Measurements from ENCODE around the gene CACNA2D2. TPM values are rescaled to one million over a fixed set of nuclear protein-coding genes. Genes with fewer than 3 reads are reported as not detected.

The CACNA2D2 gene
- total RNA-seq, 1 donor from 2014 or later, result 0.21 TPM

DNA sequence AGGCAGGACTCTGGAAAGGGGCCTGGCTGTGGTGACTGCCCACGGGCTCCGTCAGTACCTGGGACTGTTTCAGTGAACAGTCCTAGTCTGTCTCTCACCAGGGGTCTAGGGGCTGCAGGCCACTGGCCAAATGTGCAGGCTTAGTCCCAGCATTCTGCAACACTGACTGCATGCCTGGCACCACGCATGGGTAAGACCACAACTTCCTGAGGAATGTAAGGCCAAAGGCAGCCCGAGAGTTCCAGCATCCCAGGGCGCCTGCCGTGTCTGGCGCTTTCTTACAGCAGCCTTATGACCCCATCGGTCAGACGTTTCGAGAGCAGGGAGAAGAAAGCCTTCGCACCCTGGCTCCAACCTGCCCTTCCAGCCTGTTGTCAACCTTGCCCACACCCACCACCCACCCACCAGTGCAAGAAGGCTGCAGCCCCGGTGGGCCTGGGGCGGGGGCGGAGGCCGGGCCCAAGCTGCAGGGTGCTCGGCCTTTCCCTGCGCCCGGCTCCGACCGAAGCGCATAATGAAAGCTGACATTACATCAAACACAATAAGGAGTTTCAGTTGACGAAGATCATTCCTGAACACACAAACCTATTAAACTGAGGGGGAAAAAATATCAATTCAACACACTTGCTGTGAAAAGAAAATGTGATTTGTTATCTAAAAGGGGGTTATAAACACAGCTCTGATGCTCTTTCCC is 114.6 kb downstream of the CACNA2D2 start:
- Histone ChIP-seq H3K4me3 (ENCODE audit: low read depth, low read length) (no peak overlapping the region), H3K36me3 (ENCODE audit: control insufficient read depth, insufficient read depth, low read length) (no peaks in the 10 kb centered on the region), H3K27me3 (ENCODE audit: control insufficient read depth, insufficient read depth, low read length) (peaks cover 41% of the 10 kb centered on the region)
- TF ChIP-seq, protein P1, sequence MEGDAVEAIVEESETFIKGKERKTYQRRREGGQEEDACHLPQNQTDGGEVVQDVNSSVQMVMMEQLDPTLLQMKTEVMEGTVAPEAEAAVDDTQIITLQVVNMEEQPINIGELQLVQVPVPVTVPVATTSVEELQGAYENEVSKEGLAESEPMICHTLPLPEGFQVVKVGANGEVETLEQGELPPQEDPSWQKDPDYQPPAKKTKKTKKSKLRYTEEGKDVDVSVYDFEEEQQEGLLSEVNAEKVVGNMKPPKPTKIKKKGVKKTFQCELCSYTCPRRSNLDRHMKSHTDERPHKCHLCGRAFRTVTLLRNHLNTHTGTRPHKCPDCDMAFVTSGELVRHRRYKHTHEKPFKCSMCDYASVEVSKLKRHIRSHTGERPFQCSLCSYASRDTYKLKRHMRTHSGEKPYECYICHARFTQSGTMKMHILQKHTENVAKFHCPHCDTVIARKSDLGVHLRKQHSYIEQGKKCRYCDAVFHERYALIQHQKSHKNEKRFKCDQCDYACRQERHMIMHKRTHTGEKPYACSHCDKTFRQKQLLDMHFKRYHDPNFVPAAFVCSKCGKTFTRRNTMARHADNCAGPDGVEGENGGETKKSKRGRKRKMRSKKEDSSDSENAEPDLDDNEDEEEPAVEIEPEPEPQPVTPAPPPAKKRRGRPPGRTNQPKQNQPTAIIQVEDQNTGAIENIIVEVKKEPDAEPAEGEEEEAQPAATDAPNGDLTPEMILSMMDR (IDR thresholded peaks at IDR 0.05; ENCODE audit: insufficient read depth, low read length, poor library complexity, severe bottlenecking), result no peak
- no peak for DNase-seq (ENCODE audit: low read depth)

DNA sequence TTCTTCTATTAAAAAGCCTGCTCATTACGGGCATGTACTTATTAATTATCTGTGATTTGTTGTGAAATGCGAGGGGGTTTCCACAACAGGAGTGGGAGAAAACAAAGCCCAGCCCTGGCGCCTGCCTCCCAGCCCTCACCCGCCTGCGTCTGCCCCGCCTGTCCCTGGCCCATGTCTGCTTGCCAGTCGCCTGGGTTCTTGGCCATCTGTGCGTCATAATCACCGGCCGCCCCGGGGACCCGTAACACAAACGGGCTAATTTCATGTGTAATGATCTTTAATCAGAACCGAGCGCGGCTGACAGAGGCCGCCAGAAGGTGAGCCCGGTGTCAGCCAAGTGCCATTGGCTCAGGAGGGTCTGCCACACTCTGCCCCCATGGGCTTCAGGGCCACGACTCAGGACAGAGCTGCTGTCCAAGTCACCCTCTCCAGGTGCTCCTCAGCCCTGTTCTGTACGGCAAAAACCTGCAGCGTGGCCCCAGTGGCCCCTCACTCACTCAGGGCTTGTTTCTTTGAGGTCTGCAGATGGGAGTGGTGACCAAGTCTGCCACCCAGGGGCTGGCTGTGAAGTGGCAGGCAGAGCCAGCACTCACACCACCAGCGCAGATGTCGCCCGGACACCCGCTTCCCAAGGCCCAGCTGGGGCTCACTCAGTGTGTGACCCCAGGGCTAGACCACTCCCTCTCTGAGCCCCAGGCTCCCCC is 115.3 kb downstream of the CACNA2D2 start:
- Histone ChIP-seq H3K27me3 (ENCODE audit: control insufficient read depth, insufficient read depth, low read length) (peaks cover 48% of the 10 kb centered on the region), H3K4me3 (ENCODE audit: low read depth, low read length) (no peak overlapping the region), H3K36me3 (ENCODE audit: control insufficient read depth, insufficient read depth, low read length) (no peaks in the 10 kb centered on the region)
- no peak for DNase-seq (ENCODE audit: low read depth)
- TF ChIP-seq, protein P1 (IDR thresholded peaks at IDR 0.05; ENCODE audit: insufficient read depth, low read length, poor library complexity, severe bottlenecking), result peak; percentile 52

DNA sequence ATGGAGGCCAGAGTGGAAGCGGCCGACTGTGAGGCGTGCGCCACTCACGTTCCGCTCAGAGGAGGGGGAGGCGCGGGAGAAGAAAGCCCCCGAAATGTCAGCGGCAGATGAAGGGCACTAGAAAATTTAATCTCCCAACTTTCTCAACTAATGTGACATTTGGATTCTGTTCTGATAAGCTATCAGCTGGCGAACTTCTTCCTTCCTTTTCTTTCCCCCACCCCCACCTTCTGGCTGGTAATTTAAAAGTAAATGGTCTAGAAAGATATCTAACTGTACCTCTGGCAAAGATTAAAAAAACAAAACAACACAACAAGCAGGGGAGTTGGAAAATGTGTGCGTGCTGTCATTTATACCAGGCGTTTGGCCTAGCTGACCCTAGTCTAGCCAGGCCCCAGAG is 117.7 kb downstream of the CACNA2D2 start:
- H3K36me3 ChIP-seq (ENCODE audit: control insufficient read depth, insufficient read depth, low read length), result no peaks in the 10 kb centered on the region

DNA sequence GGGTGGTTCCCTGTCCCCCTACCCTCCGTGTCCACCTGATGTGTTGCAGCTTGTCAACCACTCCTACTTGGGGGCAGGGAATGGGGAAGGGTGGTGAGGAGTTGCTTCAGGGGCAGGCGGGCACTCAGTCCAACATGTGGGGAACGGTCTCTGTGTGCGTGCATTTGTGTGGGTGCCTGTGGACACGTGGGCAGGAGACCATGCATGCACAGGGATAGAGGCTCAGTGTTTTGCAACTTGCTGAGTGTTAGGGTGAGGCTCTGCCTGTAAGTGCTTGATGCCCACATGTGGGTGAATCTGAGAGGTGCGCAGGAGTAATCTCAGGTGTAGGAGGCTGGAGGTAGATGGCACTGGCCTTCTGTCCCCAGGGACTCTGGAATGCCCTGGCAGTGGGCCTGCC is 119.7 kb downstream of the CACNA2D2 start:
- Histone ChIP-seq H3K4me3 (ENCODE audit: low read depth, low read length) (no peak overlapping the region), H3K27me3 (ENCODE audit: control insufficient read depth, insufficient read depth, low read length) (peaks cover 74% of the 10 kb centered on the region), H3K36me3 (ENCODE audit: control insufficient read depth, insufficient read depth, low read length) (no peaks in the 10 kb centered on the region)
- no peak for DNase-seq (ENCODE audit: low read depth)
- TF ChIP-seq, protein P1 (IDR thresholded peaks at IDR 0.05; ENCODE audit: insufficient read depth, low read length, poor library complexity, severe bottlenecking), result no peak

More for the DNA sequence above, 117.7 kb downstream of the CACNA2D2 start:
- H3K27me3 ChIP-seq (ENCODE audit: control insufficient read depth, insufficient read depth, low read length), result peaks cover 62% of the 10 kb centered on the region
- no peak for DNase-seq (ENCODE audit: low read depth)
- no peak overlapping the region for H3K4me3 ChIP-seq (ENCODE audit: low read depth, low read length)
- TF ChIP-seq, protein P1 (IDR thresholded peaks at IDR 0.05; ENCODE audit: insufficient read depth, low read length, poor library complexity, severe bottlenecking), result no peak

DNA sequence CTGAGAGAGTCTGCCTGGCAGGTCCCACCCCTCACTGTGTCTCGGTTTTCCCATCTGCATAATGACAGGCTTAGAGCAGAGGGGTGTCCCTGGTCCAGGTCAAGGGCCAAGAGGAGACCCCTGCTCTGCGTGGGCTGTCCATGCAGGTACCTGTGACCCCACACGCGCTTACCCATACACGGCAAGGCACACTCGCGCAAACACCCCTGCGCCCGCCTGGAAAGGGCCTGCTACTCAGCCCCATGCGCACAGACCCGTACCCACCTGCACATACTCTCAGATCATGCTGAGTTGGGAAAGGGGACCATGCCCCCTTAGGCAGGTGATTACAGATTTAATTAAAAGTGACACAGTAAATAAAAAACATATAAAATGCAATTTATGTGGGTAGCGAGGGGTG is 120.7 kb downstream of the CACNA2D2 start:
- TF ChIP-seq, protein P1 (IDR thresholded peaks at IDR 0.05; ENCODE audit: insufficient read depth, low read length, poor library complexity, severe bottlenecking), result no peak
- DNase-seq (ENCODE audit: low read depth), result no peak
- H3K36me3 ChIP-seq (ENCODE audit: control insufficient read depth, insufficient read depth, low read length), result no peaks in the 10 kb centered on the region
- H3K27me3 ChIP-seq (ENCODE audit: control insufficient read depth, insufficient read depth, low read length), result peaks cover 70% of the 10 kb centered on the region
- H3K4me3 ChIP-seq (ENCODE audit: low read depth, low read length), result no peak overlapping the region

Measured in kidney epithelial cell (primary cell).